Gastrocnemius medialis (tissue), 4 donors: ENCODE data around the gene SRPRA. TPM values are rescaled to one million over a fixed set of nuclear protein-coding genes. Genes with fewer than 3 reads are reported as not detected.
A peak's percentile ranks its signal among the peaks of the same experiment; 100 is the strongest.

Experiments used
- ATAC-seq, 2 donors: fragments of 150-250 bp; one replicate each; pipeline ENCODE4 v1.9.1; 2016
- DNase-seq, 2 donors: peaks; one replicate each; pipeline ENCODE4 v3.0.0-alpha.2; 2019
- H3K27ac ChIP-seq, 4 donors: fragments of 200-600 bp; sonication (generic); 1 replicate in 1 of 4; 2 replicates in 3 of 4; pipeline ENCODE4 v1.5.1; 2016 to 2018; ENCODE audit warnings: mild to moderate bottlenecking in 2 of 4, moderate library complexity in 1 of 4
- H3K27me3 ChIP-seq, 3 donors: fragments of 200-600 bp; sonication (generic) in 2 of 3; 1 replicate in 1 of 3; 2 replicates in 2 of 3; pipeline versions ENCODE4 v1.5.1 to v1.6.0; 2016 to 2019; ENCODE audit warnings: mild to moderate bottlenecking in 1 of 3, moderate library complexity in 1 of 3
- H3K36me3 ChIP-seq, 2 donors: fragments of 200-600 bp; sonication (generic) in 1 of 2; one replicate each; pipeline ENCODE4 v1.5.1; 2017 to 2018
- H3K4me1 ChIP-seq, 2 donors: fragments of 200-600 bp; sonication (generic) in 1 of 2; one replicate each; pipeline ENCODE4 v1.5.1; 2016 to 2017; ENCODE audit warnings: mild to moderate bottlenecking in 2 of 2
- H3K4me3 ChIP-seq, 4 donors: fragments of 200-600 bp; sonication (generic) in 3 of 4; 1 replicate in 1 of 4; 2 replicates in 3 of 4; pipeline ENCODE4 v1.5.1; 2016 to 2019; ENCODE audit warnings: mild to moderate bottlenecking in 2 of 4
- H3K9me3 ChIP-seq, 3 donors: fragments of 200-600 bp; sonication (generic) in 2 of 3; 1 replicate in 1 of 3; 2 replicates in 2 of 3; pipeline ENCODE4 v1.5.1; 2016 to 2019
- CTCF ChIP-seq, 5 experiments: fragments of 450-650 bp in 3 of 5; fragments of 200-600 bp in 2 of 5; sonication (generic) in 2 of 5; IDR thresholded peaks in 4 of 5; conservative IDR thresholded peaks in 1 of 5; 1 replicate in 4 of 5; 2 replicates in 1 of 5; pipeline ENCODE4 v1.5.1; 2016 to 2019; ENCODE audit warnings: antibody characterized with exemption in 5 of 5, mild to moderate bottlenecking in 3 of 5, moderate library complexity in 3 of 5
- POLR2A ChIP-seq, 2 donors: fragments of 450-650 bp; IDR thresholded peaks; one replicate each; pipeline ENCODE4 v1.6.1; 2017; ENCODE audit warnings: antibody characterized with exemption in 2 of 2, mild to moderate bottlenecking in 2 of 2, moderate library complexity in 2 of 2
- in situ Hi-C, 4 donors: fragments of 200-750 bp; cut with MboI; loops; one replicate each; pipeline versions ENCODE4 v1.15.0 to v1.8.0; 2017; ENCODE audit warnings: low sequenced_read_pairs in 4 of 4
- intact Hi-C: fragments of 100-400 bp; cut with DNase I; formaldehyde crosslinking; loops from one replicate; pipeline ENCODE4 v1.15.1; 2023; ENCODE audit warnings: low total_unique reads
- total RNA-seq, 4 donors: library from RNA; depleted of rRNA; stranded (reverse); fragments of >200 nt; gene quantifications; one replicate each; pipeline versions ENCODE4 v1.1.0 to v1.2.3, GENCODE V29; 2016

The SRPRA gene
- total RNA-seq, 4 donors from 2014 or later: 72.3 to 101 (median 79.4) TPM

GRCh38 chr11:126233391-126233790 is 35.3 kb downstream of the SRPRA start:
- Histone ChIP-seq H3K27ac (no peak overlapping the region), H3K9me3 (no peaks in the 10 kb centered on the region), H3K27me3 (no peaks in the 10 kb centered on the region), H3K36me3 (peaks cover 0 to 28% of the 10 kb centered on the region in 2 donors), H3K4me1 (peaks cover 12 to 20% of the 10 kb centered on the region in 2 donors), H3K4me3 (no peak overlapping the region)
- in situ Hi-C loops (loop anchor here in 1 of 4 donors (25.0 kb wide), 1 partner anchor 621 kb away; no protein-coding TSS in a partner anchor), intact Hi-C loops (no loop called here)
- TF ChIP-seq CTCF (IDR thresholded peaks at IDR 0.05 in 4 of 5, conservative IDR thresholded peaks at IDR 0.05 in 1 of 5) (no peak), POLR2A (IDR thresholded peaks at IDR 0.05) (no peak)
- DNase-seq (no peak), ATAC-seq (no peak)

DNA sequence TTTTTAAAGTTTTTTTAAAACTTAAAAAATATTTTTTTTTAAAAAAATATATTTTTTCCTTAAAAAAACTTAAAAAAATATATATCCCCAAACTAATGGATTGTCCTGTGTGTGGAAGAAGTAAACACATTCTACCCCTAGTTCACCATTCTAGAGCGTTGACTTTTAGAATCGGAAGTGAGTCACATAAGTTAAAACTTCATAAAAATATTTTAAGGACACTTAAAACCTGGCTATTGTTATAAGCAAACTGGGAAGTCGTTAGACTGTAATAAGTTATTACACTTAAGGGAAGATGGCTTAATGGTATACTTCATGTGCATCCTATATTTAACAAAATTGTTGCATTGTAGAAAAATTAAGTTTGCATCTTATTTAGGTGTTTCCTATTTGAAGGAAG is 36.0 kb downstream of the SRPRA start:
- peaks cover 12 to 20% of the 10 kb centered on the region in 2 donors for H3K4me1 ChIP-seq
- DNase-seq (no peak), ATAC-seq (no peak)
- TF ChIP-seq CTCF (IDR thresholded peaks at IDR 0.05 in 4 of 5, conservative IDR thresholded peaks at IDR 0.05 in 1 of 5) (no peak), POLR2A (IDR thresholded peaks at IDR 0.05) (no peak)
- intact Hi-C loops: no loop called here
- H3K9me3 ChIP-seq: no peaks in the 10 kb centered on the region
- no peak overlapping the region for H3K27ac ChIP-seq
- H3K4me3 ChIP-seq: no peak overlapping the region
- in situ Hi-C loops: loop anchor here in 1 of 4 donors (25.0 kb wide), 1 partner anchor 620 kb away; no protein-coding TSS in a partner anchor
- H3K36me3 ChIP-seq: peaks cover 0 to 22% of the 10 kb centered on the region in 2 donors
- H3K27me3 ChIP-seq: no peaks in the 10 kb centered on the region

GRCh38 chr11:126231725-126232459 is 36.8 kb downstream of the SRPRA start:
- Histone ChIP-seq H3K4me1 (peaks cover 12 to 20% of the 10 kb centered on the region in 2 donors), H3K27ac (peak overlapping the region in 2 of 4 donors; percentile 11 to 28), H3K9me3 (no peaks in the 10 kb centered on the region), H3K36me3 (peaks cover 0 to 22% of the 10 kb centered on the region in 2 donors), H3K27me3 (no peaks in the 10 kb centered on the region), H3K4me3 (no peak overlapping the region)
- DNase-seq: no peak
- intact Hi-C loops: loop anchor here (2.0 kb wide), 1 partner anchor 17 kb away; no protein-coding TSS in a partner anchor
- ATAC-seq: peak; percentile 51 to 66
- in situ Hi-C loops: loop anchor here in 1 of 4 donors (25.0 kb wide), 1 partner anchor 620 kb away; no protein-coding TSS in a partner anchor
- TF ChIP-seq POLR2A (IDR thresholded peaks at IDR 0.05) (no peak), CTCF (IDR thresholded peaks at IDR 0.05 in 4 of 5, conservative IDR thresholded peaks at IDR 0.05 in 1 of 5) (no peak)

DNA sequence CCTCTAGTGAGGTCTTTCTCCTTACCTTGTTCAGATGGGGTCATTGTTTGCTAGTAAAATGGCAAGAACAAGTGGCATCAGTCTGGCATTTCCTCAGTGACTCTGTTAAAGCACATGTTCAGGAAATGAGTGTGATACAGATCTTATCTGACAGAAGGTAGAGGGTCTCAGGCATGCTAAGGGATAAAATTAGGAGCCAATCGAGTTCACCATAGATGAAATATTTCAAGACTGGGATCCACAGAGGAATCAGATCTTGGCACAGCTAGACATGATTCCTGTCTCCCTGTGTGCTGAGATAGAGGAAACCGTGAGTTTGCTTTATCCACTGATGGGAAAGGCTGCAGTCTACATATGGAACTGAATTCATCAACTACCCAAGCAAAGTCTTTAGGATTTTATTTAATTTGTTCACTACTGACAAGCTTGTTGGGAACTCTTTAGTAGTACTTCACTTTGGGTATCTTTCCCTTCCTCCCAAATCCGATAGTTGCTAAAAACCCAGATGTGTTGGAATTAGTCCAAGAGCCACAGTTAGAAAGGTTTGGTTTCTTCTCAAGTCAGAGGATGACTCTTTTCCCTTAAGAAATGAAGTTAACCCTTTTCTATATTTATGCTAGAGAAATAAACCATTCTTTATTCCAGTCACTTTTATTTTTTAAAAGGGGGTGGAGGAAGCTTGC is 38.7 kb downstream of the SRPRA start:
- peaks cover 0 to 5% of the 10 kb centered on the region in 2 donors for H3K36me3 ChIP-seq
- no peaks in the 10 kb centered on the region for H3K9me3 ChIP-seq
- no peak overlapping the region for H3K27ac ChIP-seq
- TF ChIP-seq POLR2A (IDR thresholded peaks at IDR 0.05) (no peak), CTCF (IDR thresholded peaks at IDR 0.05 in 4 of 5, conservative IDR thresholded peaks at IDR 0.05 in 1 of 5) (no peak)
- intact Hi-C loops (loop anchor here (2.0 kb wide), 1 partner anchor 15 kb away; no protein-coding TSS in a partner anchor), in situ Hi-C loops (loop anchor here in 1 of 4 donors (25.0 kb wide), 1 partner anchor 618 kb away; no protein-coding TSS in a partner anchor)
- DNase-seq (no peak), ATAC-seq (no peak)
- peaks cover 12 to 20% of the 10 kb centered on the region in 2 donors for H3K4me1 ChIP-seq
- no peaks in the 10 kb centered on the region for H3K27me3 ChIP-seq
- no peak overlapping the region for H3K4me3 ChIP-seq
